ENCODE data around the gene CXXC5.
A peak's percentile ranks its signal among the peaks of the same experiment; 100 is the strongest.

Gene CXXC5

DNA sequence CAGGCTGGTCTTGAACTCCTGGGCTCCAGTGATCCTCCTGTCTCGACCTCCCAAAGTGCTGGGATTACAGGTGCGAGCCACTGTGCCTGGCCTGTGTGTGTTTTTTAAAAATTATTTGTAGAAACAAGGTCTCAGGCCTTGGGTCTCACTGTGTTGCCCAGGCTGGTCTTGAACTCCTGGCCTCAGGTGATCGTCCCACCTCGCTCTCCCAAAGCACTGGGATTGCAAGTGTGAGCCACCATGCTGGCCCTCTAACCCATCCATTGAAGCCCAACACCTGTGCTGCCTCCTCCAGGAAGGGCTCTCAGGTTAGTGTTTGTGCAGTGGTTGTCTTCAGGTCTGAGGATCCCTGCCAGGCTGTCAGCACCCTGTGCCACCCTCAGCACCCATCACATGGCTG is 56.6 kb downstream of the CXXC5 start:
- H3K9me3 Mint-ChIP-seq = no peaks in the 10 kb centered on the region
- no peak overlapping the region for H3K27ac Mint-ChIP-seq (ENCODE audit: low read depth)
- peaks cover 15% of the 10 kb centered on the region for H3K27me3 Mint-ChIP-seq
- DNase-seq (ENCODE audit: low spot score in 2 of 2) (no peak), ATAC-seq (replicated peaks; ENCODE audit: extremely low read depth, poor library complexity, severe bottlenecking) (no peak)
- peaks cover 35% of the 10 kb centered on the region for H3K4me1 Mint-ChIP-seq
- peaks cover 4% of the 10 kb centered on the region for H3K36me3 Mint-ChIP-seq (ENCODE audit: insufficient read depth)
- no peak overlapping the region for H3K4me3 Mint-ChIP-seq

GRCh38 chr5:139705191-139705590 is 57.0 kb downstream of the CXXC5 start:
- Mint-ChIP-seq H3K27ac (ENCODE audit: low read depth) (no peak overlapping the region), H3K4me3 (no peak overlapping the region), H3K27me3 (peaks cover 15% of the 10 kb centered on the region), H3K4me1 (peaks cover 38% of the 10 kb centered on the region), H3K9me3 (no peaks in the 10 kb centered on the region), H3K36me3 (ENCODE audit: insufficient read depth) (peaks cover 6% of the 10 kb centered on the region)
- DNase-seq (ENCODE audit: low spot score in 2 of 2) (no peak), ATAC-seq (replicated peaks; ENCODE audit: extremely low read depth, poor library complexity, severe bottlenecking) (no peak)

DNA sequence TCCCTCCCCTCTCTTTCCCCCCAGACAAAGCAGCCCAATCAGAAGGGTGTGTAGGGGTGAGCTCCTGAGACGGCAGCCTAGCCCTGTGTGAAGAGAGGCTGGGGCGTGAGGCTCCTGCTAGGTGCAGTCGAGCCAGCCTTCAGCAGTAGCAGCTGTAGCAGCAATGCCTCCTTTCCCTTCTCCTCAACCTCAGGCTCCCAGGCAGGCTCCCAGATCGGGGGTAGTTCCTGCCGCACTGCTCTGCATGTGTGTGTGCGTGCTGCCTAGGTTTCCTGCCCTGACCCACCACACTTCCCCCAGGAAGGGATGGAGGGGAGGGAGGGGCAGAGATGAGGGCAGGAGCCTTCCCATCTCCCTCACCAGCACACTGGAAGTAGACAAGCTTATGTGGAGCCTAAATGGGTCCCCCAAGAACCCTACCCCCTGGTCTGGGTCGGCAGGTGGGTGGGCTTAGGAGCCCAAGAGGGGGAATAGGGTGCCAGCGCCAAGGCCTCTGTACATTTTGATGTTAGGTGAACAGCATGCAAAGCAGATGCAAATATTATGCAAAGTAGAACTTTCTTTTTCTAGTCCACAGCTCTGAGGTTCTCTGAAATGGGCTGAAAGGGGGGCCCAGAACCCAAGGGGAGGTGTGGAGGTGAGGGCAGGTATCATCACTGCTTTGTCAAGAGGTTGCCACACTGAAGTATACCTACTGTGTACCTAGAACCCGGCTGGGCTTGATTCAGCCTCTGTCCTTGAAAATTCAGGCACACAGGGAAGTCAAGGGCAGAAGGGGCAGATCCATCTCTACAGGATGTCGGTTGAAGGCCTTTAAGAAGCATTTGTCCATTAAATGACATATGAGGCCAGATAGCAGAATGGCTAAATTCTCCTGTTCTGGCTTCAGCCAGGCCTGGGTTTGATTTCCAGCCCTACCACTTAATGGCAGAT is 57.8 kb downstream of the CXXC5 start:
- H3K27ac Mint-ChIP-seq (ENCODE audit: low read depth) = no peak overlapping the region
- ATAC-seq (replicated peaks; ENCODE audit: extremely low read depth, poor library complexity, severe bottlenecking) = no peak
- no peak for DNase-seq (ENCODE audit: low spot score in 2 of 2)
- H3K4me1 Mint-ChIP-seq = peaks cover 43% of the 10 kb centered on the region
- H3K4me3 Mint-ChIP-seq = no peak overlapping the region
- H3K9me3 Mint-ChIP-seq = no peaks in the 10 kb centered on the region
- H3K27me3 Mint-ChIP-seq = peaks cover 15% of the 10 kb centered on the region
- H3K36me3 Mint-ChIP-seq (ENCODE audit: insufficient read depth) = peaks cover 12% of the 10 kb centered on the region

DNA sequence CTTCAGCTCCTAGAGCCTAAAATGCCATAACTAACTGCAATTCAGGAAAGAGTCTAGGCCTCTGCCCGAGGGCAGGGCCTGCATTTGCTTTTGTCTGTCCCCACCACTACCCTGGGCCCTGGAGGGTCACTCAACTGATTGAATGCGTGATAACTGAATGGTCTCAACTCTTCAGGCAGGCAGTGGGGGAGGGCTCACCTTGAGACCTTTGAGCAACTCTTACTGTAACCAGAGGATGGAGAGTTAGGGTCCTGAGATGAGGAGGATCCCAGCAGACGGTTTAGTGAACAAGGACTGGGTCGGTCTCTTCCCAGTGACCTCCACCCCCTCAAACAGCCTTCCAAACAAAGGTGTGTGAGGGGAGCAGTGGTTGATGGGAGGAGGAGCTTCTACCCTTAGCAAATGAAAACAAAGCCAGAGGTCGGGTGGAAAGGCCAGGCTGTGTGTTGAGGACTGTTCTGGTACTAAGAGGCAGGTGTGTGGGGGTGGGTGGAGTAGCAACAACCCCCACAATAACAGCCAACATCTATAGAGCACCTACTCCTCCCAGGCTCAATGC is 59.4 kb downstream of the CXXC5 start:
- H3K27ac Mint-ChIP-seq (ENCODE audit: low read depth) = peak overlapping the region; percentile 44
- no peak overlapping the region for H3K4me3 Mint-ChIP-seq
- no peak for DNase-seq (ENCODE audit: low spot score in 2 of 2)
- peaks cover 7% of the 10 kb centered on the region for H3K27me3 Mint-ChIP-seq
- H3K4me1 Mint-ChIP-seq = peaks cover 34% of the 10 kb centered on the region
- no peaks in the 10 kb centered on the region for H3K9me3 Mint-ChIP-seq
- peaks cover 13% of the 10 kb centered on the region for H3K36me3 Mint-ChIP-seq (ENCODE audit: insufficient read depth)
- ATAC-seq (replicated peaks; ENCODE audit: extremely low read depth, poor library complexity, severe bottlenecking) = no peak

DNA sequence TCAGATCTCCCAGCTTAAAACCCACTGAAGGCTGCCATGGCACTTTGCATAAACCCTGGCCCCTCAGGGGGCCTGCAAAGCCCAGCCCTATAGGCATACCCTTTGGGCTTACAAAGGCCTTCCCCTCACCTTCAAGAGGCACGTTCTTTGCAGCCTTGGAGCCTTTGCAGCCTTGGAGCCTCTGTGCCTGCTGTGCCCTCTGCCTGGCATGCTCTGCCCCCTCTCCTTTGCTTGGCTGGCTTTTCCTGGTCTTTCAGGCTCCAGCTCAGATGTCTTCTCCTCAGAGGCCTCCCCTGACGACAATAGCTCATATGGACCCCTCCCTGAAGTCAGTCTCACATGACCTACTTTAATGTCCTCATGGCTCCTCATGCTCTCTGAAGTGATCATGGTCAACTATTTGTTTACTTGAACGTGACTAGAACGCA is 60.3 kb downstream of the CXXC5 start:
- Mint-ChIP-seq H3K4me1 (peaks cover 36% of the 10 kb centered on the region), H3K27ac (ENCODE audit: low read depth) (peak overlapping the region; percentile 44), H3K36me3 (ENCODE audit: insufficient read depth) (peaks cover 13% of the 10 kb centered on the region), H3K27me3 (no peaks in the 10 kb centered on the region), H3K9me3 (no peaks in the 10 kb centered on the region), H3K4me3 (no peak overlapping the region)
- no peak for DNase-seq (ENCODE audit: low spot score in 2 of 2)
- no peak for ATAC-seq (replicated peaks; ENCODE audit: extremely low read depth, poor library complexity, severe bottlenecking)

GRCh38 chr5:139708877-139709581 is 60.9 kb downstream of the CXXC5 start:
- Mint-ChIP-seq H3K4me1 (peaks cover 36% of the 10 kb centered on the region), H3K4me3 (no peak overlapping the region), H3K27ac (ENCODE audit: low read depth) (peak overlapping the region; percentile 44), H3K9me3 (no peaks in the 10 kb centered on the region), H3K27me3 (no peaks in the 10 kb centered on the region), H3K36me3 (ENCODE audit: insufficient read depth) (peaks cover 13% of the 10 kb centered on the region)
- no peak for ATAC-seq (replicated peaks; ENCODE audit: extremely low read depth, poor library complexity, severe bottlenecking)
- DNase-seq (ENCODE audit: low spot score in 2 of 2) = no peak

DNA sequence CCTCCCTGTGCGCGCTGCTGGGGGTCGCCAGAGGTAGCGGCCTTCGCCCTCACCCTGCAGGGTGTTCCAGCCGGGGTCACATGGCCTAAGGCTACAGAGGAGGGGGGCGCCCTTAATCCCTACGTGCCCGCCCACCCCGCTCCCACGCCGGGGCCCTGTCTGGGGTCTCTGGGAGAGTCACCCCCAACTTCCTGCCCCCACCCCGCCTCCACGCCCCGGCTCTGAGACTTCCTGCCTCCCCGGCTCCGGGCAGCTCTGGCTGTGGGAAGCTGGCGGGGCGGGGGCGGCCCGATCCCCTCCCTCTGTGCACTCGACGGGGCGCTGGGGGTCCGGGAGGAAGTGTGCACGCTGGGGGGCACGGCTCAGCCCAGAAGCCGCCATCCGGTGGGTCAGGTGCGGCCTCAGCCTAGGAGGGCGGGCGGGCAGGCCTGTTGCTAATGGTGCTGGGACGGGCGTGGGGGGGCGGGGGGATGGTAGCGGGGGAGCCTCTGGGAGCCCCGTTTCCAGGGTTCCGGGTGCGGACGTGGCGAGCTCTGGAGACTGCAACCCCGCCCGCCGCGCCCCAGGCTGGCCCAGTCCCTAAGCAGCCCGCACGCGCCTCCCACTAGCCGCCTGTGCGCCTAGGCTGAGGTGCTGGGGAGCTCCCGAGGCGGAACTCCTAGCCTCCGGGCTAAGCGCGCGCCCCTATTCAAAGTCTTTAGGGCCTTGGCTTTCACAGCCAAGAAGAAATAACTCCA is 61.6 kb downstream of the CXXC5 start:
- no peaks in the 10 kb centered on the region for H3K27me3 Mint-ChIP-seq

DNA sequence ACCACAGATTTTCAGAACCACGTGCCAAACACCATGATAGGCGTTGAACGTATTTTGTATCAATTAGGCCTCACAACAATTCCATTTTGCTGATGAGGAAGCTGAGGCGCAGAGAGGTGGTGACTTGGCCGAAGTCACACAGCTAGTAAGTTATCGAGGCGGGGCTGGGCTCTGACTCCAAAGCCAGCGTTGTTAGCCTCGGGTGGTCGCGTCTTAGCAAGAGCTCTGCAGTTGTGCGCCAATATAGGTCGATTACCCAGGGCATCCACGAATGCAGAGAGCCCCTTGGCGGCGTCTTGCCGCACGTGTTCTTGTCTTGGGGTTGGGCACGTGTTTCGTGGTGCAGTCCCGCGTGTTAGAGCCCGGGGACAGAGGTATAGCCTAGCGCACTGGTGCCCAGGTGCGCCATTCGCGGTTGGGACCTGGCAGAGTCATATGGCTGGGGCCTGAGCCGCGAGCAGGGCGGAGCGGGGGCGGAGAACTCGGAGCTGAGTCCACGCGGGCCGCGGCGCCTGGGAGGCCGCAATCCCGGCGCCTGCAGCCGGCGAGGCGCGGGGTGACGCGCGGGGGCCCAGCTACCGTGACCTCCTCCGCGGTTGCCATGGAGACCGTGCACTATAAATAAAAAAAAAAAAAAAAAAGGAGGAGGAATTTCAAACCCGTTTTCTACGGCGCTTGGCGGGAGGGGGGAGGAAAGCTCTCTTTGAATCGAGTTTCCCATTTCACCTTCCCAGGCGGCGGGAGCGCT is 62.3 kb downstream of the CXXC5 start:
- Mint-ChIP-seq H3K27ac (ENCODE audit: low read depth) (peak overlapping the region; percentile 94), H3K36me3 (ENCODE audit: insufficient read depth) (peaks cover 14% of the 10 kb centered on the region), H3K4me3 (peak overlapping the region; percentile 70), H3K4me1 (peaks cover 33% of the 10 kb centered on the region), H3K9me3 (no peaks in the 10 kb centered on the region), H3K27me3 (no peaks in the 10 kb centered on the region)
- ATAC-seq (replicated peaks; ENCODE audit: extremely low read depth, poor library complexity, severe bottlenecking) (peak; percentile 68), DNase-seq (ENCODE audit: low spot score in 2 of 2) (peak; percentile 63 to 75)

More for the DNA sequence above, 61.6 kb downstream of the CXXC5 start:
- H3K27ac Mint-ChIP-seq (ENCODE audit: low read depth) = peak overlapping the region; percentile 94
- no peaks in the 10 kb centered on the region for H3K9me3 Mint-ChIP-seq
- ATAC-seq (replicated peaks; ENCODE audit: extremely low read depth, poor library complexity, severe bottlenecking) = peak; percentile 11
- peaks cover 36% of the 10 kb centered on the region for H3K4me1 Mint-ChIP-seq
- peak overlapping the region; percentile 70 for H3K4me3 Mint-ChIP-seq
- DNase-seq (ENCODE audit: low spot score in 2 of 2) = peak in 1 of 2 donors; percentile 24
- peaks cover 13% of the 10 kb centered on the region for H3K36me3 Mint-ChIP-seq (ENCODE audit: insufficient read depth)

DNA sequence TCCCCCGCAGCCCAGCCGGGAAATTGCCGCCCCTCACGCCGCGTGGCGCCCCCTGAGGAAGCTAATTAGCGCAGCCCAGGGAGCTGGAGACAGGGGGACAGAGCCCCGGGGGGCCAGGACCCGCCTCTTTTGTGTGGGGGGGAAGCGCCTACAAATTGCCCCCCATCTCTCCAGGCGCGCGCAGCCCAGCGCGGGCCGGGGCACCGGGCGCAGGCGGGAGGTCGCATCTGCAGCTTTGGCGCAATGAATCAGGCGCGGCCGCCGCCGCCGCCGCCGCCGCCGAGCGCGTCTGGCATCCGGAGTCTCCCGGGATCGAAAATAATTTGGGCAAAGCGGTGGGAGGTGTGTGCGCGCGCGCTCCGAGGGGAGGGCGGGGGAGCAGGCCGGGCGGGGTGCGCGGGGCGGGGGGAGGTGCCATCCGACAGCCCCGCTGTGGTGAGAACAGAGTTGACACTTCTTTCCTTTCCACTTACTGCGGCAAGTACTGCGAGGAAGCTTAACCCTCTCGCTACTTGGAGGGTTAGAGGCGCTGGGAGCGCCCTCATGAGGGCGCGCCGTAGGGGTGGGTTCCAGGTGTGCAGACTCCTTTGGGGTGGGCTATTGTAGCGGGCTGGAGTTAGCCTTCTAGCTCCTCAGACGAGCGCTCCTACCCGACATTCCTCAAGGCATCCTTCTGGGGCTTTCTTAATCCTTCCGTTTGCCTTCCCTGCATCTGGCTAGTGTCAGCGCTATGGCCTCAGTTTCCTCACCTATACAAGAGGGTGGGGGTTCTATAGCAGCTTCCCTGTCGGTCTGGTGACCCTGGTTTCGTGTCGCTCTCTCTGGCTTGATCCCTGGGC is 63.1 kb downstream of the CXXC5 start:
- peak overlapping the region; percentile 70 for H3K4me3 Mint-ChIP-seq
- peak overlapping the region; percentile 94 for H3K27ac Mint-ChIP-seq (ENCODE audit: low read depth)

GRCh38 chr5:139711906-139712224 is 63.7 kb downstream of the CXXC5 start:
- ATAC-seq (replicated peaks; ENCODE audit: extremely low read depth, poor library complexity, severe bottlenecking) = no peak
- H3K9me3 Mint-ChIP-seq = no peaks in the 10 kb centered on the region
- H3K36me3 Mint-ChIP-seq (ENCODE audit: insufficient read depth) = peaks cover 15% of the 10 kb centered on the region
- peak overlapping the region; percentile 70 for H3K4me3 Mint-ChIP-seq
- H3K4me1 Mint-ChIP-seq = peaks cover 28% of the 10 kb centered on the region
- no peak overlapping the region for H3K27ac Mint-ChIP-seq (ENCODE audit: low read depth)
- H3K27me3 Mint-ChIP-seq = no peaks in the 10 kb centered on the region
- DNase-seq (ENCODE audit: low spot score in 2 of 2) = no peak

More for the DNA sequence above, 63.1 kb downstream of the CXXC5 start:
- DNase-seq (ENCODE audit: low spot score in 2 of 2) (peak in 1 of 2 donors; percentile 58), ATAC-seq (replicated peaks; ENCODE audit: extremely low read depth, poor library complexity, severe bottlenecking) (peak; percentile 66)
- Mint-ChIP-seq H3K4me1 (peaks cover 28% of the 10 kb centered on the region), H3K9me3 (no peaks in the 10 kb centered on the region), H3K27me3 (no peaks in the 10 kb centered on the region), H3K36me3 (ENCODE audit: insufficient read depth) (peaks cover 15% of the 10 kb centered on the region)

- H3K4me3 Mint-ChIP-seq = no peak overlapping the region
Measured at GRCh38 chr5:139712412-139712811, 64.3 kb downstream of the CXXC5 start.

More at GRCh38 chr5:139712412-139712811, 64.3 kb downstream of the CXXC5 start:
- H3K27ac Mint-ChIP-seq (ENCODE audit: low read depth) = no peak overlapping the region
- H3K27me3 Mint-ChIP-seq = no peaks in the 10 kb centered on the region
- peaks cover 28% of the 10 kb centered on the region for H3K4me1 Mint-ChIP-seq
- no peaks in the 10 kb centered on the region for H3K9me3 Mint-ChIP-seq
- DNase-seq (ENCODE audit: low spot score in 2 of 2) (no peak), ATAC-seq (replicated peaks; ENCODE audit: extremely low read depth, poor library complexity, severe bottlenecking) (no peak)
- peaks cover 15% of the 10 kb centered on the region for H3K36me3 Mint-ChIP-seq (ENCODE audit: insufficient read depth)

All from central memory CD8-positive, alpha-beta T cell (primary cell).